ENCODE data around the gene TRPC4AP. TPM values are rescaled to one million over a fixed set of nuclear protein-coding genes. Genes with fewer than 3 reads are reported as not detected.

Gene TRPC4AP
- total and polyA plus RNA-seq, 12 donors = 33.8 to 87.2 (median 78.1) TPM

DNA sequence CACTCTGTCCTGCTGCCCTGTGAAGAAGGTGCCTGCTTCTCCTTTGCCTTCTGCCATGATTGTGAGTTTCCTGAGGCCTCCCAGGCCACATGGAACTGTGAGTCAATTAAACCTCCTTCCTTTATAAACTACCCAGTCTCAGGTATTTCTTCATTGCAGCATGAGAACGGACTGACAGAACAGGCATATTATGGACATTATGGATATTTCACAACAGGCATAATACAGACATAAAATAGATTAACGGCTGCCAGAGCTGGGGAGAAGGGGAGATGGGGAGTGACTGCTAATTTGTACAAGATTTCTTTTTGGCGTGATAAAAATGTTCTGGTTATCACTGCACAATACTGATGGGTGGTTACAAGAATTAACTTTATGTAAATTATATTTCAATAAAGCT, 29.4 kb downstream of the TRPC4AP start:
- WGBS, 4 donors = 84 to 94% (median 88%) methylated on average over 3 of the region's 3 CpGs
- intact Hi-C loops (cut with DNase I) = no loop called here

GRCh38 chr20:35062478-35062877, 30.1 kb downstream of the TRPC4AP start:
- no peak overlapping the region for H3K4me3 ChIP-seq
- intact Hi-C loops (cut with DNase I) = no loop called here
- no peak for TF ChIP-seq POLR2A (IDR thresholded peaks at IDR 0.05)
- TF ChIP-seq, protein P1, sequence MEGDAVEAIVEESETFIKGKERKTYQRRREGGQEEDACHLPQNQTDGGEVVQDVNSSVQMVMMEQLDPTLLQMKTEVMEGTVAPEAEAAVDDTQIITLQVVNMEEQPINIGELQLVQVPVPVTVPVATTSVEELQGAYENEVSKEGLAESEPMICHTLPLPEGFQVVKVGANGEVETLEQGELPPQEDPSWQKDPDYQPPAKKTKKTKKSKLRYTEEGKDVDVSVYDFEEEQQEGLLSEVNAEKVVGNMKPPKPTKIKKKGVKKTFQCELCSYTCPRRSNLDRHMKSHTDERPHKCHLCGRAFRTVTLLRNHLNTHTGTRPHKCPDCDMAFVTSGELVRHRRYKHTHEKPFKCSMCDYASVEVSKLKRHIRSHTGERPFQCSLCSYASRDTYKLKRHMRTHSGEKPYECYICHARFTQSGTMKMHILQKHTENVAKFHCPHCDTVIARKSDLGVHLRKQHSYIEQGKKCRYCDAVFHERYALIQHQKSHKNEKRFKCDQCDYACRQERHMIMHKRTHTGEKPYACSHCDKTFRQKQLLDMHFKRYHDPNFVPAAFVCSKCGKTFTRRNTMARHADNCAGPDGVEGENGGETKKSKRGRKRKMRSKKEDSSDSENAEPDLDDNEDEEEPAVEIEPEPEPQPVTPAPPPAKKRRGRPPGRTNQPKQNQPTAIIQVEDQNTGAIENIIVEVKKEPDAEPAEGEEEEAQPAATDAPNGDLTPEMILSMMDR (IDR thresholded peaks at IDR 0.05) = no peak
- no peaks in the 10 kb centered on the region for H3K9me3 ChIP-seq (replicated peaks in 1 of 3)
- no peaks in the 10 kb centered on the region for H3K27me3 ChIP-seq
- peaks cover 6 to 27% of the 10 kb centered on the region in 2 donors for H3K4me1 ChIP-seq (replicated peaks in 1 of 2)
- no peak overlapping the region for H3K27ac ChIP-seq
- peaks cover 0 to 1% of the 10 kb centered on the region in 2 donors for H3K36me3 ChIP-seq (replicated peaks in 1 of 2)
- DNase-seq = no peak
- WGBS, 4 donors = 89 to 92% (median 90%) methylated on average over 3 of the region's 3 CpGs

More for the DNA sequence above, 29.4 kb downstream of the TRPC4AP start:
- H3K27ac ChIP-seq = no peak overlapping the region
- H3K9me3 ChIP-seq (replicated peaks in 1 of 3) = no peaks in the 10 kb centered on the region
- H3K36me3 ChIP-seq (replicated peaks in 1 of 2) = peaks cover 0 to 7% of the 10 kb centered on the region in 2 donors
- TF ChIP-seq, protein P1 (IDR thresholded peaks at IDR 0.05) = no peak
- no peak for TF ChIP-seq POLR2A (IDR thresholded peaks at IDR 0.05)
- DNase-seq = no peak
- H3K27me3 ChIP-seq = no peaks in the 10 kb centered on the region
- no peak overlapping the region for H3K4me3 ChIP-seq
- peaks cover 6 to 28% of the 10 kb centered on the region in 2 donors for H3K4me1 ChIP-seq (replicated peaks in 1 of 2)

- Histone ChIP-seq H3K36me3 (replicated peaks in 1 of 2) (no peaks in the 10 kb centered on the region), H3K9me3 (replicated peaks in 1 of 3) (no peaks in the 10 kb centered on the region), H3K27me3 (no peaks in the 10 kb centered on the region), H3K4me1 (replicated peaks in 1 of 2) (peaks cover 2 to 14% of the 10 kb centered on the region in 2 donors), H3K4me3 (no peak overlapping the region), H3K27ac (no peak overlapping the region)
- 95 to 100% (median 97%) methylated on average over 5 of the region's 5 CpGs for WGBS, 4 donors
- intact Hi-C loops (cut with DNase I) = no loop called here
- TF ChIP-seq POLR2A (IDR thresholded peaks at IDR 0.05) = no peak
- TF ChIP-seq, protein P1 (IDR thresholded peaks at IDR 0.05) = no peak
- DNase-seq = no peak
These were observed 32.4 kb downstream of the TRPC4AP start for GRCh38 chr20:35060168-35060567.

DNA sequence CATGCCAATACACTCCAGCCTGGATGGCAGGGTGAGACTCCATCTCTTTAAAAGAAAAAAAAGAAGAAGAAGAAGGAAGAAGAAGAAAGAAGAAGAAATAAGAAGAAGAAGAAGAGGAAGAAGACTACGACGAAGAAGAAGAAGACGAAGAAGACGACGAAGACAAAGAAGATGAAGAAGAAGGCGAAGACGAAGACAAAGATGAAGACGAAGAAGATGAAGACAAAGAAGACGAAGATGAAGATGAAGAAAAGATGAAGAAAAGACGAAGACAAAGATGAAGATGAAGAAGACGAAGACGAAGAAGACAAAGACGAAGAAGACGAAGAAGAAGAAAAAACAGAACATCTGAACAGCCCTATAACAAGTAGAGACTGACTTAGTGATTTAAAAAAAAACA, 33.0 kb downstream of the TRPC4AP start:
- H3K4me3 ChIP-seq = no peak overlapping the region
- no peaks in the 10 kb centered on the region for H3K9me3 ChIP-seq (replicated peaks in 1 of 3)
- no peak for DNase-seq
- WGBS, 4 donors = 89 to 93% (median 91%) methylated on average over 14 of the region's 14 CpGs
- no peak overlapping the region for H3K27ac ChIP-seq
- intact Hi-C loops (cut with DNase I) = no loop called here
- no peak for TF ChIP-seq POLR2A (IDR thresholded peaks at IDR 0.05)
- TF ChIP-seq, protein P1 (IDR thresholded peaks at IDR 0.05) = no peak
- peaks cover 0 to 9% of the 10 kb centered on the region in 2 donors for H3K4me1 ChIP-seq (replicated peaks in 1 of 2)
- H3K27me3 ChIP-seq = no peaks in the 10 kb centered on the region
- peaks cover 0 to under 1% of the 10 kb centered on the region in 2 donors for H3K36me3 ChIP-seq (replicated peaks in 1 of 2)
